Measurements from ENCODE around the gene DPYSL4.

DPYSL4 gene

DNA sequence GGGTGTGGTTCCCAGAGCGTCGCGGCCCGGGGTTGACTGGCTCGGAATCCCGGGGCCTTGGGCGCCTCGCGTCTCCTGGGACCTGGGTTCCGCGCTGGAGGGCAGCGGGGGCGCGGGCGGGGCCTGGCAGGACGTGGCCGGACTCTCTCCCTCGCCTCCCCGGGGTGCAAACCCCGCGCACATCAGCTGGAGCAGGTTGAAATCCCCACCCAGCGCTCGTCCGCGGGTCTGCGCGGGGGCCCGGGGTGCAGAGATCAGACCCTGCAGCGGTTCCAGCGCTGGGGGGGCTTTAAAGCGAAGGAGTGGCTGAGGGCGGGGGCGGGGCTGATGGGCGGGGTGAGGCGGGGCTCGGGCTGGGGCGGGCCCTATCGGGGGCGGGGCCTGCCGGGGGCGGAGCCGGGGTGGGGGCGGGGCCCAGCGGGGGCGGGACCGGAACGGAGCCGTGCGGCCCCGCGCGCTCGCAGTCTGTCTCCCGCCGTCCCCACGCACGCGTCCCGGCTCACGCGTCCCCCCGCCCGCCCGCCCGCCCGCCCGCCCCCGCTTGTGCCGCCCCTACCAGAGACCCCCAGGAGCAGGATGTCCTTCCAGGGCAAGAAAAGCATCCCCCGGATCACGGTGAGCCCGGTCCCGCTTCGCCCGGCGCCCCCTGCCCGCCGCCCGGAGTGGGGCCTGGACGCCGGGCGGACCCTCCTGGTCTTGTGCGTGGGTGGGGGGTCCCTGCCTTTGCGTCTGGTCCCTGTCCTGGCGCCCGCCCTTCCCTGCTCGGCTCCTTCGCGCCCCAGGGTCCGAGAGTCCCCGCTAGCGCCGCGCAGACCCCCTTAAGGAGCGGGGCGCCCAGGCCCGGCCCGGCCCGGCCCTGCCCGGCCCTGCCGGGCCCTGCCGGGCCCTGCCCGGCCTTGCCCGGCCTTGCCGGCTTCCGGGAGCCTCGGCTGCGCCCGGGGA is at the start of gene DPYSL4:
Gene DPYSL4 (plus strand): TSS at position 461 of the 942 bp plus-strand sequence. CDS start 116 bp downstream, at position 577.
- Mint-ChIP-seq H3K4me3 (peak within 1 kb of the TSS; percentile 70), H3K36me3 (ENCODE audit: low read depth) (peaks cover 7% of the 10 kb centered on the region), H3K4me1 (ENCODE audit: low read depth) (peaks cover 11% of the 10 kb centered on the region), H3K27ac (no peak within 1 kb of the TSS), H3K9me3 (no peaks in the 10 kb centered on the region), H3K27me3 (ENCODE audit: low read depth) (peaks cover 43% of the 10 kb centered on the region)

DNA sequence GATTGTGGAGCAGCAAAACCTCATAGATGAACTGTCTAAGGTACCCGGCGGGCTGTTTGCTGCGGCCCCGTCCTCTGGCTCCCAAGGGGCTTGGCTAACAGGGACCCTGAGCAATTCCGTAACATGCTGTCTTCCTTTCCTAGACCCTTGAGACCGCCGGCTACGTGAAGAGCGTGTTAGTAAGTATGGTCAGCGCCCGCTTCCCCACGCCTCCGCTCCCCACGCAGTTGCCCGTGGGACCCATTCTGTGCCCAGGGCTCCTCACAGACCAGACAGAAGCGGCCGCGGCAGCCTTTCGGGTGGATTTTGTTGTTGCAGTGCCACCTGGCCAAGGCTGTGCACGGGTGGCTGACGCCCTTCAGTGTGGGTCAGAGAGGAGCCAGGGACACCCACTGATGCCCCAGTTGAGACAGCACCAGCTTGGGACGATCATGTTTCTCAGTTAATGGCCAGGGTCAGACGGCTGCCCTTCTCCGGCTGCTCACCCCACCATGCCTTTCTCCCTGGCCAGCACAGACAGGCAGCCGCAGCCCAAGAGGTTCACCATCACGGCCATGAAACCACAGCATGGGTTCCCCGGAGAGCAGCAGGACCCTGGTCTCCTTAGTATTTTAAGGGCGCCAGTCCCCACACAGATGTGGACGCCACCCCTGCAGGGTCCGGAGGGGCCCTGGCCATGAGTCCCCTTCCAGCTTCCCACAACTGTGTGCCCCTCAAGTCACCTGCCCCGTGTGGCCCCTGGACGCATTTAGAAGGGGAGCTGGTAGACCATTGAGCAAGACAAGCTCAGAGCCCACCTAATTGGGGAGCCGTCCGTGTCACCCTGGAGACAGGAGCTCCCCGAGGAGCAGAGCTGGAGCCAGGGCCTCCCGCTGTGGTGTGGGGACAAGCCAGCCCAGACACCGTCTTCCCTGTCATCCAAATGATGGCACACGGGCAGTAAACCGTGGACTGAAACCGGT is 49.4 kb upstream of the DPYSL4 start:
- Mint-ChIP-seq H3K27me3 (ENCODE audit: low read depth) (no peaks in the 10 kb centered on the region), H3K4me3 (no peak overlapping the region), H3K36me3 (ENCODE audit: low read depth) (no peaks in the 10 kb centered on the region), H3K9me3 (no peaks in the 10 kb centered on the region), H3K4me1 (ENCODE audit: low read depth) (no peaks in the 10 kb centered on the region), H3K27ac (no peak overlapping the region)

DNA sequence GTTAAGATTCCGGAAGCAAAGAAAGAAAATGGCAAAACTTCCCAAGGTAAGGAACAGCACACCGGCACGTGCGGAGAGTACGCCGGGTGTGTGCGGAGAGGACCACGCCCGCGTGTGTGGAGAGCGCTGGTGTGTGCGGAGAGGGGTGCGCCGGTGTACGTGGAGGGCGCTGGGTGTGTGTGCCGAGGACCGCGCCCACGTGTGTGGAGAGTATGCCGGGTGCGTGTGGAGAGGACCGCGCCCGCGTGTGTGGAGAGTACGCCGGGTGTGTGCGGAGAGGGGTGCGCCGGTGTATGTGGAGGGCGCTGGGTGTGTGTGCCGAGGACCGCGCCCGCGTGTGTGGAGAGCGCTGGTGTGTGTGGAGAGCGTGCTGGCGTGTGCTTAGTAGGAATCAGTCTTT is 48.6 kb upstream of the DPYSL4 start:
- Mint-ChIP-seq H3K4me1 (ENCODE audit: low read depth) (no peaks in the 10 kb centered on the region), H3K27me3 (ENCODE audit: low read depth) (no peaks in the 10 kb centered on the region), H3K9me3 (no peaks in the 10 kb centered on the region), H3K4me3 (no peak overlapping the region), H3K27ac (no peak overlapping the region), H3K36me3 (ENCODE audit: low read depth) (no peaks in the 10 kb centered on the region)

DNA sequence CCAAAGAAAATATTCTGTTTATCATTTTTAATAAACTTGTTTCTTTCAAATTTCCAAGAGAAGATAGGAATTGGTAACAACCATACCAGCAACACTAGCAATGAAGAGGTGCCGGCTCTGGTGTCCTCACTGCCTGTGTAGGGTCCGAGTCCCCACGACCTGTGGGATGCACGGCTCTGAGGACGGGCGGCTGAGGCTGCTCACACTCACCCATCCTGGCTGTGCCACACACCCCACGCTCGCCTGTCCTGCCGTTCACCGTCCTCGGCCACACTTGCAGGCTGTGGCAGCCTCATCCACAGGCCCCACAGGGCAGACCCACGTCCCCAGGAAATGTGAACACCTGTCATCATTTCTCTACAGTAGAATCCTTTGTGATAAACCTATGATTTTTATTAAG is 48.2 kb upstream of the DPYSL4 start:
- H3K27me3 Mint-ChIP-seq (ENCODE audit: low read depth): no peaks in the 10 kb centered on the region
- H3K9me3 Mint-ChIP-seq: no peaks in the 10 kb centered on the region
- no peaks in the 10 kb centered on the region for H3K4me1 Mint-ChIP-seq (ENCODE audit: low read depth)
- H3K27ac Mint-ChIP-seq: no peak overlapping the region
- no peak overlapping the region for H3K4me3 Mint-ChIP-seq
- H3K36me3 Mint-ChIP-seq (ENCODE audit: low read depth): no peaks in the 10 kb centered on the region

DNA sequence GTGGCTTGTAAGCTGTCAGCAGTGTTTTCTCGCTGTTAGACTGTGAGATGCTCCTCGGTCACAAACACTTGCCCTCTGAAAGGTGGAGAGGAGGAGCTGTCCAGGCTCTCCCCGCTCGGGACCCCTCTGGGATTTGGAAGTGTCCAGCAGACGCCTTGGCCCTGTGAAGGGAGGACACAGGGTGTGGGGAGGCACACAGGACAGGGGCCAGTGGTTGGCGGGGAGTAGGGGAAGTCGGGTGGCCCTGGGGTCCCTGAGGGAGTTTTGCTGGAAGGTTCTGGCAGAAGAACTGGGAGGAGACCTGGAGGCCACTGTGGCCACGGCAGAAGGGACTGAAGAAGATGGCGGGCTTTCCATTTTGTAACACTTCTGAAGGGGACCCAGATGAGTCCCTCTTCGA is 47.2 kb upstream of the DPYSL4 start:
- Mint-ChIP-seq H3K9me3 (no peaks in the 10 kb centered on the region), H3K36me3 (ENCODE audit: low read depth) (no peaks in the 10 kb centered on the region), H3K27me3 (ENCODE audit: low read depth) (no peaks in the 10 kb centered on the region)

DNA sequence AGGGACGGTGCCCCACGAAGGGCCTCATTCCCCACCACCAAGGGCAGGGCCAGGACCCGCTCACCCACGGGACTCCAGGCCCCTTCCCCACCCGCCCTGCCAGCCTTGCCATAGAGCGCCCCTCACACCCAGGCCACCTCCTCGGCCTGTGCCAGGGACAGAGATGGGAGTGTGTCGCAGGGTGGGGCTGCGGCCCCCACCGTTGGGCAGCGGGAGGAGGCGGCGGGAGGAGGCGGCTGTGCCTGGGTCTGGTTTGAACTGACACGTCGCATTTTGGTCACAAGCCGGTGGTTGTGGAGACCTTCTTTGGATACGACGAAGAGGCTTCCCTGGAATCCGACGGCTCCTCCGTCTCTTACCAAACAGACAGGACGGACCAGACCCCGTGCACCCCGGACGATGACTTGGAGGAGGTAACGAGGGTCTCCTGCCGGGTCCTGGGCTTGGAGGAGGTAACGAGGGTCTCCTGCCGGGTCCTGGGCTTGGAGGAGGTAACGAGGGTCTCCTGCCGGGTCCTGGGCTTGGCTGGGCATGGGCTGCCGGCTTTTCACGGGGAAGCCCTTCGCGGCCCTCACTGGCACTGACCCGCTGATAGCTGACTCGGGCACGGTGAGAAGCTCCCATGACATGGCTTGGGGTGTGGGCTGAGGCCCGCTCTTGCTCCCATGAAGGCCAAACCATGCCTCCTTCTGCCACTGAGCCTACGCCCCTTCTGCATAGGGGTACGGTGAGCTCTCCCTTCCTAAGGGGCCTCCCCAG is 46.4 kb upstream of the DPYSL4 start:
- Mint-ChIP-seq H3K4me1 (ENCODE audit: low read depth) (no peaks in the 10 kb centered on the region), H3K4me3 (no peak overlapping the region), H3K36me3 (ENCODE audit: low read depth) (no peaks in the 10 kb centered on the region), H3K27ac (no peak overlapping the region), H3K9me3 (no peaks in the 10 kb centered on the region), H3K27me3 (ENCODE audit: low read depth) (no peaks in the 10 kb centered on the region)

More for the DNA sequence above, 47.2 kb upstream of the DPYSL4 start:
- no peak overlapping the region for H3K4me3 Mint-ChIP-seq
- H3K4me1 Mint-ChIP-seq (ENCODE audit: low read depth): no peaks in the 10 kb centered on the region
- H3K27ac Mint-ChIP-seq: no peak overlapping the region

DNA sequence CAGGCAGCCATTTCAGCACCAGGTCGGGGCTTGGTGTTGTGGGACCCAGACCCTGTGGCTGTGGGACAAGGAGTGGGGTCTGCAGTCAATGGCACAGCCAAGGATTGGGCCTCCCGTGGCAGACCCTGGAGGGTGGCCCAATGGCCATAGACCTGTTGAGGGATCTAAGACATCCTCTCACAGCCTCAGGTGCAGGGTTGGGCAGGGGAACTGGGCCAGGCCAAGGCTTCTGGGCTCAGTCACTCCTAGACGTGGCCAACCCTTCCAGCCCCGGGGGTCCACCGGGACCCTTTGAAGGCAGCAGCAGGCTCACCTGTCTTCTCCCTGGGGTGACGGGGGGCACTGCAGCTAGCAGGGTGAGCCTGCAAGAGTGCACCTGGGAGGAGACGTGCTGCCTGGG is 45.7 kb upstream of the DPYSL4 start:
- Mint-ChIP-seq H3K4me3 (no peak overlapping the region), H3K27me3 (ENCODE audit: low read depth) (no peaks in the 10 kb centered on the region), H3K4me1 (ENCODE audit: low read depth) (no peaks in the 10 kb centered on the region), H3K9me3 (no peaks in the 10 kb centered on the region), H3K27ac (no peak overlapping the region), H3K36me3 (ENCODE audit: low read depth) (no peaks in the 10 kb centered on the region)

DNA sequence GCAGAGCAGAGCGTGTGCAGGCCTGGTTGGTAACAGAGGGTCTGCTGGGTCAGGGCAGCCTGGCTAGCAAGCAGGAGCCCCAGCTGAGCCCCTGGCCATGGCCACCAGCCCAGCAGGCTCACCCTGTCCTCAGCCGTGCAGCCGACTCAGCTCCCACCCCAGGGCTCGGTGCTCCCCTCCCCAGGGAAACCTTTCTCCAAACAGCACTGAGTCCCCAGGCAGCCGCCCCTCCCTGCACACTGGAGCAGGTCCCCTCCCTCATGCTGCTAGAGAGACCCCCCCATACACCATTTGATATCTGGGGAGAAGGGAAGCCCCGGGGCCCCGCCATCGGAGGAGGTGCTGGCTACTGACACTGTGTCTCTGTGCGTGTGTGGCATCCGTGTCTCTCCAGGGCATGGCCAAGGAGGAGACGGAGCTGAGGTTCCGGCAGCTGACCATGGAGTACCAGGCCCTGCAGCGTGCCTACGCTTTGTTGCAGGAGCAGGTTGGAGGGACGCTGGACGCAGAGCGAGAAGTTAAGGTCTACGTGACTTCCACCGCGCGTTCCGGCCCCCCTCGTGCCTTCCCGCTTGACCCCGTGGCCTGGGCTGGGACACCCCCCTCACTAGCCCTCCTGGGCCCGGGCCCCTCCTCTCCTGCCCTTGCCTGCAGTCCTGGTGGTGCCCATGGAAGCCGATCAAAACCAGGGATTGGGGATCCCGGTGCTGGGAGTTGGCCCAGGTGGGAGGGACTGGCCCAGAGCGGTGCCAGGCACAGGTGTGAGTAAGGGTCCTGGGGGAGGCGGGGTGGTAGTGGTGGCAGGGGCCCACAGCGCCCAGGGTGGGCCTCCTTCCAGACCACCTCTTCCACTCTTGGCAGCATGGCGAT is 45.0 kb upstream of the DPYSL4 start:
- H3K4me3 Mint-ChIP-seq: no peak overlapping the region

DNA sequence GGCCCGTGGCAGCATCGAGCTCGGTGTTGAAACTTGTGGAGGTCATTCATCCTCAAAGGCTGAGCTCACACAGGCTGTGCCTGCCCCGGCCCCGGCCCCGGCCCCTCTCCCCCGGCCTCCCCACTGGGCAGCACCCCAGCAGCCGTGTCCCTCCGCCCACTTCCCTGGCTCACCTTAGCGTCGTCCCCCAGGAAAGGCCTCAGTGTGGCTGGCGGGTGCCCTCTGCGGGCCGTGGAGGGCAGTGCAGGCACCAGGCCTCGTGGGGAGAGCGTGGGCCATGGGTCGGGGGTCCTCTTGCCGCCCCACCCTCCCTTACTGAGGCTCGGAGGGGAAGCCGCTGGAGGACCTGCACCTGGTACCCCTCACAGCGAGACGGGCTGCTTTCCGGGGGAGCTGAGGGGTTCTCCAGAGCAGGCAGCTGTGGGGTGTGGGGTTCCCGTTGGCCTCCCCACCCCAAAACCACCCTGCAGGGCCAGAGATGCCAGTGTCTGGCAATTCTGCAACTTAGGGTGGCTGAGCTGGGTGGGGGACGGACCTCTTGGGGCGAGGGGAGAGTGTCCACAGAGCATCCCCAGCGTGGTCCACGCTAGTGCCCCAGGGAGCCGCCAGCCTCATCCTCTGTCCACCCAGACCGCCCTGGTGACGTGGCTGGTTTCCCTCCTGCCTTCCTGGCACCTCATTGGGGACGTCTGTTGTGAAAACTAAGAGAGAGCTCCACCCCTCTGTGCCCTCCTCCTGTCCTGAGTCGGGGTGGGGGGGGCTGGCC is 44.2 kb upstream of the DPYSL4 start:
- no peaks in the 10 kb centered on the region for H3K9me3 Mint-ChIP-seq
- no peak overlapping the region for H3K4me3 Mint-ChIP-seq
- no peak overlapping the region for H3K27ac Mint-ChIP-seq
- H3K36me3 Mint-ChIP-seq (ENCODE audit: low read depth): no peaks in the 10 kb centered on the region
- no peaks in the 10 kb centered on the region for H3K27me3 Mint-ChIP-seq (ENCODE audit: low read depth)
- no peaks in the 10 kb centered on the region for H3K4me1 Mint-ChIP-seq (ENCODE audit: low read depth)

More for the DNA sequence above, 45.0 kb upstream of the DPYSL4 start:
- Mint-ChIP-seq H3K27me3 (ENCODE audit: low read depth) (no peaks in the 10 kb centered on the region), H3K36me3 (ENCODE audit: low read depth) (no peaks in the 10 kb centered on the region), H3K9me3 (no peaks in the 10 kb centered on the region), H3K27ac (no peak overlapping the region), H3K4me1 (ENCODE audit: low read depth) (no peaks in the 10 kb centered on the region)

DNA sequence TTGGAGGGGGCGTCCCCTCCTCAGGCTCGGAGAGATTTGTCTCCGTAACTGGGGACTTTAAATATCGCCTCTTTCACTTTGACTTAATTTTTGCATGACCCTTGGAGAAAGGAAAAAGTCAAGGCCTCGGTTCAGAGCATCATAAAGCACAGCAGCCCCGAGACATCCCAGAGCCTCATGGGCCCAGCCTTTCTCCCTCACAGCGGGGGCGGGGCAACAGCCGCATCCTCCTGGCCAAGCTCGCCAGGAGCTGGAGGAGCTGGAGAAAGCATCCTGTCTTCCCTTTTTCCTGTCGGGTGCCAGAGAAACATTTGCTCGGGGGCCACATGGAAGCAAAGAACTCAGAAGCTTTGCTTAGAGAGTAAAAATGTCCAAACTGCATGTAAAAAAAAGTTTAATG is 43.6 kb upstream of the DPYSL4 start:
- Mint-ChIP-seq H3K4me3 (no peak overlapping the region), H3K9me3 (no peaks in the 10 kb centered on the region), H3K27me3 (ENCODE audit: low read depth) (no peaks in the 10 kb centered on the region), H3K4me1 (ENCODE audit: low read depth) (no peaks in the 10 kb centered on the region), H3K36me3 (ENCODE audit: low read depth) (no peaks in the 10 kb centered on the region), H3K27ac (no peak overlapping the region)

DNA sequence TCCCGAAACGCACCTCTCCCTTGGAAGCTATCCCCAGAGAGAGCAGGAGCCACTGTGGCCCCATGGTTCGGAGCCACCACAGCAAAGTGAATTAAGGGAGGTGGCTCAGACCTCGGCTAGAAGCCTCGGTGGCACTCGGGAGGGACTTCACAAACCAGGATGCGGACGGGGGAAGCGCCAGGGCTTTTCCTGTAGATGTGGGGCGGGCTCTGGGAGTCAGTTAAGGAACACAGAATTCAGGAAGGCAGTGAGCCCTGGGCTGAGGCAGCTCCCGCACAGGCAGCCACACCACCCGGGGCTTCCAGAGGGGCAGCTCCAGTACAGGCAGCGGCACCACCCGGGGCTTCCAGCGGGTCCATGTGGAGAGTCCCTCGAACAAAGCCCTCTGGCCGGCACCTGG is 42.7 kb upstream of the DPYSL4 start:
- no peak overlapping the region for H3K4me3 Mint-ChIP-seq
- H3K36me3 Mint-ChIP-seq (ENCODE audit: low read depth): no peaks in the 10 kb centered on the region
- no peaks in the 10 kb centered on the region for H3K4me1 Mint-ChIP-seq (ENCODE audit: low read depth)
- no peaks in the 10 kb centered on the region for H3K27me3 Mint-ChIP-seq (ENCODE audit: low read depth)
- H3K27ac Mint-ChIP-seq: no peak overlapping the region
- no peaks in the 10 kb centered on the region for H3K9me3 Mint-ChIP-seq

DNA sequence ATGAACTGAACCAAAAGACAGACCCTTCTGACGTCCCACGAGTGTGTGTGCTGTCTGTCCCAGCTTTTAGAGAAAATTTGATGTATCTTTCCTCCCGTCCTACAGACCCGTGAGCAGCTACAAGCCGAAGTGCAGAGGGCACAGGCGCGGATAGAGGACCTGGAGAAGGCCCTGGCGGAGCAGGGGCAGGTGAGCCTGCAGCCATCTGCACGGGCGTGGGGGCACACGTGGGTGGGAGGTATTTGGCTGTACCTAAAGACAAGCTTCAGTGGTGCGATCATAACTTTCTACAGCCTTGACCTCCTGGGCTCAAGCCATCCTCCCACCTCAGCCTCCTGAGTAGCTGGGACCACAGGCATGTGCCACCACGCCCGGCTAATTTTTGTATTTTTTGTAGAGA is 41.7 kb upstream of the DPYSL4 start:
- Mint-ChIP-seq H3K36me3 (ENCODE audit: low read depth) (no peaks in the 10 kb centered on the region), H3K9me3 (no peaks in the 10 kb centered on the region), H3K4me3 (no peak overlapping the region), H3K27me3 (ENCODE audit: low read depth) (no peaks in the 10 kb centered on the region), H3K4me1 (ENCODE audit: low read depth) (no peaks in the 10 kb centered on the region), H3K27ac (no peak overlapping the region)
